NOMO-1 treated with DMSO at 0.1 percent for 48 hours (cell line): ENCODE data around the gene ZNF276.
"Not testable (repeated sequence)": the region's sequence is repeated elsewhere in the genome, so short reads cannot be mapped to it uniquely, and the experiment has no call there.

Experiments
- DNase-seq: peaks from one replicate; lab custom pipeline; 2025; ENCODE audit not compliant: unreplicated experiment; lab: John Stamatoyannopoulos, UW

The ZNF276 gene

GRCh38 chr16:89733792-89734191, 12.5 kb downstream of the ZNF276 start:
- no peak for DNase-seq

- no peak for DNase-seq
Observed at GRCh38 chr16:89736554-89736953, 15.2 kb downstream of the ZNF276 start.

GRCh38 chr16:89737341-89738071, 16.2 kb downstream of the ZNF276 start:
- no peak for DNase-seq

GRCh38 chr16:89738072-89738377, 16.7 kb downstream of the ZNF276 start:
- no peak for DNase-seq

GRCh38 chr16:89738538-89739317, 17.4 kb downstream of the ZNF276 start:
- DNase-seq = no peak

- no peak for DNase-seq
Observed at GRCh38 chr16:89739383-89739782, 18.0 kb downstream of the ZNF276 start.

- DNase-seq = no peak
Observed at GRCh38 chr16:89741342-89742014, 20.1 kb downstream of the ZNF276 start.

GRCh38 chr16:89742948-89743347, 21.6 kb downstream of the ZNF276 start:
- no peak for DNase-seq

GRCh38 chr16:89744813-89745212, 23.5 kb downstream of the ZNF276 start:
- DNase-seq = no peak

- DNase-seq = no peak
Observed at GRCh38 chr16:89746043-89746442, 24.7 kb downstream of the ZNF276 start.

GRCh38 chr16:89748076-89748475, 26.7 kb downstream of the ZNF276 start:
- DNase-seq = no peak

- DNase-seq = no peak
Observed at GRCh38 chr16:89748921-89749320, 27.6 kb downstream of the ZNF276 start.

- peak; percentile 79 for DNase-seq
Observed at GRCh38 chr16:89749637-89750036, 28.3 kb downstream of the ZNF276 start.

GRCh38 chr16:89759746-89760340, 38.5 kb downstream of the ZNF276 start:
- no peak for DNase-seq

GRCh38 chr16:89761304-89761922, 40.1 kb downstream of the ZNF276 start:
- no peak for DNase-seq

- DNase-seq = peak; percentile 97
Observed at GRCh38 chr16:89764711-89765201, 43.4 kb downstream of the ZNF276 start.

GRCh38 chr16:89765292-89765830, 44.0 kb downstream of the ZNF276 start:
- DNase-seq = no peak

GRCh38 chr16:89770367-89770766, 49.0 kb downstream of the ZNF276 start:
- DNase-seq = no peak

- DNase-seq = no peak
Observed at GRCh38 chr16:89775223-89775622, 53.9 kb downstream of the ZNF276 start.

- not testable (repeated sequence) for DNase-seq
Observed at GRCh38 chr16:89778211-89778610, 56.9 kb downstream of the ZNF276 start.
